Fibroblast of lung (primary cell): ENCODE data around the gene CFAP97D1.

Experiments
- CTCF ChIP-seq, 2 donors: IDR thresholded peaks in 1 of 2; conservative IDR thresholded peaks in 1 of 2; 1 replicate in 1 of 2; 2 replicates in 1 of 2; pipeline ENCODE4 v1.5.1; 2011 to 2012; ENCODE audit warnings: low read length in 2 of 2, control low read depth in 1 of 2, inconsistent platforms in 1 of 2, low read depth in 1 of 2, mild to moderate bottlenecking in 1 of 2
- EZH2 ChIP-seq: IDR thresholded peaks from 2 replicates; pipeline ENCODE4 v1.5.1; 2012; ENCODE audit warnings: low read length, control low read depth, mild to moderate bottlenecking; ENCODE audit errors: missing control alignments

- TF ChIP-seq CTCF (conservative IDR thresholded peaks at IDR 0.05 in 1 of 2, IDR thresholded peaks at IDR 0.05 in 1 of 2; ENCODE audit: low read depth in 1 of 2, low read length in 2 of 2) = no peak
- TF ChIP-seq EZH2 = no peak
Observed at GRCh38 chr17:43768382-43768781, 11.9 kb upstream of the CFAP97D1 start.
